ENCODE results near the gene BMPR1A. TPM values are rescaled to one million over a fixed set of nuclear protein-coding genes. Genes with fewer than 3 reads are reported as not detected.
"Not testable (repeated sequence)": the region's sequence is repeated elsewhere in the genome, so short reads cannot be mapped to it uniquely, and the experiment has no call there.

The BMPR1A gene
- total RNA-seq, 2 experiments from 2014 or later, result 8.9 to 11.7 TPM

DNA sequence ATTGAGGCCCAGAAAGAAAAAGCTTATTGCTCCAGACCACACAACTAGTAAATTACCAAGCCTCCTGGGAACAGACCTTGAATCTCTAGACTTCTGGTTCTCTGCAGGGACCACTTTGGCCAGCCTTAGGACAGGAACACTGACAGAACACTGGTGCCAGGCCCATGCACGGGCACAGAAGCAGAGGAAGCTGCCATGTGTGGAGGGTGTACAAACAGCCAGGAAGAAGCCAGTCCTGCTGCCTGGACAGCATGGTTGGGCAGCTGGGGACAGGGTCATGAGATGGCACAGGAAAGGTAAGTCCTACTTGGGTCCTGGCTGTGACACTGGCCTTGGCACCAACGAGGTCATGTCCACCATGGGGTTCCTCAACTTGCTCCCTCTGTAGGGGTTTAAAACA lies 181.8 kb downstream of the BMPR1A start:
- ChIA-PET CTCF (interaction anchor here (0.6 to 3.7 kb wide), 15 partner anchors 8 to 1143 kb away, joined by 3 to 14 read pairs (median 3); partner anchors contain the start of genes ADIRF and MMRN2), POLR2A (no interaction called here)
- H3K36me3 Mint-ChIP-seq (ENCODE audit: low read depth), result no peaks in the 10 kb centered on the region
- no peak overlapping the region for H3K27ac Mint-ChIP-seq
- no peak for DNase-seq
- peaks cover 1% of the 10 kb centered on the region for H3K4me1 Mint-ChIP-seq
- no peaks in the 10 kb centered on the region for H3K9me3 Mint-ChIP-seq
- H3K27me3 Mint-ChIP-seq, result peaks cover 1% of the 10 kb centered on the region
- no peak overlapping the region for H3K4me3 Mint-ChIP-seq

GRCh38 chr10:86940076-86940475 lies 183.7 kb downstream of the BMPR1A start:
- H3K36me3 Mint-ChIP-seq (ENCODE audit: low read depth); H3K4me3 Mint-ChIP-seq; H3K9me3 Mint-ChIP-seq; H3K4me1 Mint-ChIP-seq; H3K27me3 Mint-ChIP-seq; H3K27ac Mint-ChIP-seq; DNase-seq; POLR2A ChIA-PET: not testable (repeated sequence)
- CTCF ChIA-PET, result interaction anchor here (0.5 to 3.0 kb wide), 7 partner anchors 15 to 409 kb away, joined by 3 to 14 read pairs (median 3); no protein-coding TSS in a partner anchor

GRCh38 chr10:86940677-86941076 lies 184.3 kb downstream of the BMPR1A start:
- no peaks in the 10 kb centered on the region for H3K9me3 Mint-ChIP-seq
- DNase-seq, result no peak
- H3K4me3 Mint-ChIP-seq, result no peak overlapping the region
- POLR2A ChIA-PET, result no interaction called here
- H3K36me3 Mint-ChIP-seq (ENCODE audit: low read depth), result no peaks in the 10 kb centered on the region
- CTCF ChIA-PET, result interaction anchor here (0.9 to 3.0 kb wide), 3 partner anchors 16 to 26 kb away, joined by 3 to 14 read pairs (median 3); no protein-coding TSS in a partner anchor
- H3K27ac Mint-ChIP-seq, result no peak overlapping the region
- H3K4me1 Mint-ChIP-seq, result peaks cover 8% of the 10 kb centered on the region
- H3K27me3 Mint-ChIP-seq, result peaks cover 1% of the 10 kb centered on the region

GRCh38 chr10:86941426-86941825 lies 185.0 kb downstream of the BMPR1A start:
- H3K36me3 Mint-ChIP-seq (ENCODE audit: low read depth), result no peaks in the 10 kb centered on the region
- no peak overlapping the region for H3K27ac Mint-ChIP-seq
- no peak for DNase-seq
- H3K4me3 Mint-ChIP-seq, result no peak overlapping the region
- H3K4me1 Mint-ChIP-seq, result peaks cover 10% of the 10 kb centered on the region
- H3K9me3 Mint-ChIP-seq, result no peaks in the 10 kb centered on the region
- H3K27me3 Mint-ChIP-seq, result no peaks in the 10 kb centered on the region
- ChIA-PET POLR2A (no interaction called here), CTCF (no interaction called here)

DNA sequence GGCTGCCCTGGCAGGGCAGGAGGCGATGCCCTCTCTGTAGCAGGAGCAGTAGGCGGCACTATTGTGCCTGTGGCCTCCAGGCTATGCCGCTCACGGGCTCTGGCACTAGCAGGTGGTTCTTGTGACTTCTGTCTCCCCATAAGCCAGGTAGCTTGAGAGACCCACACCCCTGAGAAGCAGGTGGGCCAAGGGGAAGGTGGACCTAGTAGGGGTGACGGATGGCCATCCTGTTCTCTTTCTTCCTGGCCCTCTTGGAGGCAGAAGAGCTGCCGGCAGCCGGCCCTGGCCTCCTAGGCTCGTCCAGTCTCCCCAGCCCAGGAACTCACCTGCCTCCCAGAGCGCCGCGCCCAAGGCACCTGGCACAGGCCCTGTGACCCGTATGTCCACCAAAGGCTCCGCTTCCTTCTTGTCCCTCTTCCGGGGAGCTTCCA lies 185.6 kb downstream of the BMPR1A start:
- ChIA-PET CTCF (interaction anchor here (1.6 kb wide), 1 partner anchor 15 kb away, joined by 5 read pairs; the partner anchor contains the start of gene MMRN2), POLR2A (no interaction called here)
- Mint-ChIP-seq H3K4me3 (no peak overlapping the region), H3K4me1 (peaks cover 10% of the 10 kb centered on the region), H3K36me3 (ENCODE audit: low read depth) (no peaks in the 10 kb centered on the region), H3K27ac (no peak overlapping the region), H3K27me3 (no peaks in the 10 kb centered on the region), H3K9me3 (no peaks in the 10 kb centered on the region)
- no peak for DNase-seq

- H3K4me3 Mint-ChIP-seq, result no peak overlapping the region
- no peak overlapping the region for H3K27ac Mint-ChIP-seq
- DNase-seq, result no peak
- ChIA-PET CTCF (interaction anchor here (1.1 to 1.6 kb wide), 3 partner anchors 14 to 24 kb away, joined by 3 to 5 read pairs (median 3); partner anchors contain the start of genes MMRN2 and SNCG), POLR2A (no interaction called here)
- no peaks in the 10 kb centered on the region for H3K36me3 Mint-ChIP-seq (ENCODE audit: low read depth)
- H3K9me3 Mint-ChIP-seq, result no peaks in the 10 kb centered on the region
- no peaks in the 10 kb centered on the region for H3K27me3 Mint-ChIP-seq
- peaks cover 10% of the 10 kb centered on the region for H3K4me1 Mint-ChIP-seq
Observed at GRCh38 chr10:86942441-86943315, 186.3 kb downstream of the BMPR1A start.

GRCh38 chr10:86943316-86944030 lies 187.1 kb downstream of the BMPR1A start:
- Mint-ChIP-seq H3K27me3 (peaks cover 3% of the 10 kb centered on the region), H3K4me3 (no peak overlapping the region), H3K36me3 (ENCODE audit: low read depth) (no peaks in the 10 kb centered on the region), H3K4me1 (peaks cover 13% of the 10 kb centered on the region), H3K9me3 (no peaks in the 10 kb centered on the region), H3K27ac (no peak overlapping the region)
- no peak for DNase-seq
- POLR2A ChIA-PET, result no interaction called here
- CTCF ChIA-PET, result interaction anchor here (0.5 to 1.6 kb wide), 5 partner anchors 13 to 1145 kb away, joined by 3 to 5 read pairs (median 3); partner anchors contain the start of genes MMRN2 and SNCG

DNA sequence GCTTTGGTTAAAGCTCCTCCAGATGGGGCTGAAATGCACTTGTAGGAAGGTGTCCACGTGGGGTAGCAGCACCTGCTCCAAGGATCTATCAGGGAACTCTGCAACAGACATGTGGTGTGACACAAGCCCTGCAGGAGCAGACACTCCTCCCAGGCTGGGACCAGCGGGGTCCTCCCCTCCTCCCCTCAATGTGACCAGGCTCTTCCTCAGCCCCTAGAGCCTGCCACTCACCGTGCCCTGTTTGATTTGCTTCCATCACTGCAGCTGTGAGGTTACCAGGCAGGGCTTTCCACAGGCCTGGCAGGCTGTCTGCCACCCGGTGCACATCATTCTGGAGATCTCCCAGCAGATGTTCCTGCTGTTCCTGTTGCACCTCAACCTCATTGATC lies 187.6 kb downstream of the BMPR1A start:
- DNase-seq, result no peak
- H3K27ac Mint-ChIP-seq, result no peak overlapping the region
- H3K9me3 Mint-ChIP-seq, result no peaks in the 10 kb centered on the region
- peaks cover 13% of the 10 kb centered on the region for H3K4me1 Mint-ChIP-seq
- ChIA-PET POLR2A (no interaction called here), CTCF (interaction anchor here (0.6 to 1.2 kb wide), 3 partner anchors 14 to 205 kb away, joined by 3 read pairs; partner anchors contain the start of gene SNCG)
- H3K36me3 Mint-ChIP-seq (ENCODE audit: low read depth), result no peaks in the 10 kb centered on the region
- H3K4me3 Mint-ChIP-seq, result no peak overlapping the region
- H3K27me3 Mint-ChIP-seq, result peaks cover 3% of the 10 kb centered on the region

GRCh38 chr10:86944471-86944870 lies 188.1 kb downstream of the BMPR1A start:
- Mint-ChIP-seq H3K36me3 (ENCODE audit: low read depth) (no peaks in the 10 kb centered on the region), H3K4me3 (no peak overlapping the region), H3K9me3 (no peaks in the 10 kb centered on the region), H3K27me3 (peaks cover 3% of the 10 kb centered on the region), H3K27ac (no peak overlapping the region), H3K4me1 (peaks cover 13% of the 10 kb centered on the region)
- ChIA-PET POLR2A (no interaction called here), CTCF (no interaction called here)
- no peak for DNase-seq

DNA sequence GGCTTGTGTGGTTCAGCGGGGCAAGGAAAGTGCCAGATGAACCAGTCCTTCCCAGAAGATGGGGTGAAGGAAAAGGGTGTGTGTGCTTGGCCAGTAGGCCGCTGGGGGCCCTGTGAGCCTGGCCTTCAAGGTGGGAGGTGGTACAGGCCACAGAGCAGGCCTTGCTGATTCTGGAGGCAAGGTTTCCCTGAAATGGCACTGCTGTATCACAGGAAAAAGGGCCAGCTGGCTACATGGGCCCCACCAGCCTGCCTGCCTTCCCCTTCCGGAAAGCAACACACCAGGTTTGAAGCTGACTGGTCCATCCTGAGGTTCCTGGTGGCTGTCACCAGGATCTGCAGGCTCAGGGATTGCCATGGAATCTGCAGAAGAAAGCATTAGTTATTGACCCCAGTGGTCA lies 188.5 kb downstream of the BMPR1A start:
- no peak for DNase-seq
- peaks cover 12% of the 10 kb centered on the region for H3K4me1 Mint-ChIP-seq
- H3K9me3 Mint-ChIP-seq, result no peaks in the 10 kb centered on the region
- CTCF ChIA-PET, result interaction anchor here (1.7 kb wide), 1 partner anchor 18 kb away, joined by 4 read pairs; no protein-coding TSS in a partner anchor
- POLR2A ChIA-PET, result no interaction called here
- peaks cover 3% of the 10 kb centered on the region for H3K27me3 Mint-ChIP-seq
- no peaks in the 10 kb centered on the region for H3K36me3 Mint-ChIP-seq (ENCODE audit: low read depth)
- H3K4me3 Mint-ChIP-seq, result no peak overlapping the region
- no peak overlapping the region for H3K27ac Mint-ChIP-seq

DNA sequence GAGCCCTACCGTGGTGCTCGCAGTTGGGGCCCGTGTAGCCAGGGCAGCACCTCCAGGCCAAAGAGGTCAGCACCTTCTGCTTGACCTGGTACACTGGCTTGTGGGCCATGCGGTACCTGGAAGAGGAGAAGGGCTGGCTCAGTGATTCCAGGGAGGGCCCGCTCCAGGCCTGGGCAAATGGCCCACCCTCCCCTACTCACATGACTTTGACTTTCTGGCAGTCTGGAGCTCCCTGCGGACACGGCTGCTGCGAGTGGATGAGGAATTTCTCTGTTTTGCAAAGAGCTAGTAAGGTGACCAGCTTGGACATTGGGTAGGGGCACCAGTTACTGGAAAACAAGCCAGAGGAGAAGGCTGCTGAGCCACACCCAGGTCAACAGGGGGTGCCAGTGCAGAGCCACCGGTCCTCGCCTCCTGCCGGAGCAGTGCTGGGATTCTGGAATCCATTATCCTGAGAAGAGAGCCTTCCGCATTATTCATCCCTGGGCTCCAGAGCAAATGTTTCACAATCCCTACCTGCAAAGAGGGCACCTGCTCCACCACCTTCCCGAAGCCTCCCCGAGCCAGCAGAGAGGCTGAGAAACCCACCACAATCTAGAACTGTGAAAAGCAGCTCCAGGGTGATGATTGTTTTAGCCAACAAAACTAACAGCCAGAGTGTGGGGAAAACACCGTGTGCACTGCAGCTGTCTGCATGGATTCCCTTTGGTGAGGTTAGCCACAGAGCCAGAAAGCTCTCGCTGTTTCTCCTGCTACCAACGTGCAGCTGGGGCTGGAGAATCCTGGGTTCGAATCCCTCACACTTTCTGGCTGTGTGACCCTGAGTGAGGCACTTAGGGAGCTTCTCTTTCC lies 189.2 kb downstream of the BMPR1A start:
- H3K27ac Mint-ChIP-seq, result no peak overlapping the region
- DNase-seq, result no peak
- H3K4me1 Mint-ChIP-seq, result peaks cover 16% of the 10 kb centered on the region
- ChIA-PET CTCF (interaction anchor here (0.9 to 1.7 kb wide), 4 partner anchors 11 to 21 kb away, joined by 3 to 5 read pairs (median 4); partner anchors contain the start of gene MMRN2), POLR2A (no interaction called here)
- peaks cover 2% of the 10 kb centered on the region for H3K36me3 Mint-ChIP-seq (ENCODE audit: low read depth)
- H3K9me3 Mint-ChIP-seq, result peaks cover 2% of the 10 kb centered on the region
- H3K4me3 Mint-ChIP-seq, result no peak overlapping the region
- H3K27me3 Mint-ChIP-seq, result peaks cover 3% of the 10 kb centered on the region
